CD1c-positive myeloid dendritic cell (primary cell): ENCODE measurements around the gene RCOR1.

Experiments
- DNase-seq: peaks from one replicate; pipeline ENCODE4 v3.0.0-alpha.2; 2016; ENCODE audit errors: extremely low spot score

Gene RCOR1

DNA sequence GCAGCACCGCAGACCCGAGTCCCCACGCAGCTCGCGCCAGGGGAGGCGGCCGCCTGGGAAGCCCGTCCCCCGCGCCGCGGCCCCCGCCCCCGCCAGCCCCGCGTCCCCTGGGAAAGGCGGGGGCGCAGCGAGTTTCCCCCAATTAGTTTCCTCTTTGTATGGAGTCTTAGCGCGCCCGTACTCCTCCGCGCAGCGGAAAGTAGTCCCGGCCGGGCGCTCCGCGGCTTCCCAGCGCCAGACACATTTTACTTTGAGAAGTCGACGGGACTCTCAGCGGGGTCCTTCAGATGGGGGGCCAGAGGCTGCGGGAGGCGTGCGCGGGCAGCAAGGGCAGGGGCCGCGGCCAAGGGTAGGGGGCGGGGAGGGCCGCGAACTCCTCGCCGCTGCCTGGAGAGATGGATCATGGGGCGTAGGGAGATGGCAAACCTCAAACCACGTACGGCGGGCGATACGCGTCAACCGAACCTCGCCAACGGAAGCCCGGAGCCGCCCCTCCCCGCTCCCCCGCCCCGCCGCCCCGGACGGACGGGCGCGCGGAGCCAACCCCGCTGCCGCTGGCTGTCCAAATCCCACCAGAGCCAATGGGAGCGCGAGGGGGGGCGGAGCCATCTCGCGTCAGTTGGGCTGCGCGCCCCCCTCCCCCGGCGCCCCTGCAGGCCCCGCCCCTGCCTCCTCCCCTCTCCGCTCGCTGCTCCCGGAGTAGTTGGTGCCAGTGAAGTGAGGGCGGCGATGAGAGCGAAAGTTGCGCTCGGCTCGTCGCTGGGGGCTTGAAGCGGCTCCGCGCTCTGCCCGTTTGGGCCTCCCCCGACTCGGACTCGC is at the start of gene RCOR1:
RCOR1 (plus strand) TSS at position 706 of the 819 bp plus-strand sequence. CDS start 238 bp downstream, outside the sequence.
- peak; percentile 99 for DNase-seq

DNA sequence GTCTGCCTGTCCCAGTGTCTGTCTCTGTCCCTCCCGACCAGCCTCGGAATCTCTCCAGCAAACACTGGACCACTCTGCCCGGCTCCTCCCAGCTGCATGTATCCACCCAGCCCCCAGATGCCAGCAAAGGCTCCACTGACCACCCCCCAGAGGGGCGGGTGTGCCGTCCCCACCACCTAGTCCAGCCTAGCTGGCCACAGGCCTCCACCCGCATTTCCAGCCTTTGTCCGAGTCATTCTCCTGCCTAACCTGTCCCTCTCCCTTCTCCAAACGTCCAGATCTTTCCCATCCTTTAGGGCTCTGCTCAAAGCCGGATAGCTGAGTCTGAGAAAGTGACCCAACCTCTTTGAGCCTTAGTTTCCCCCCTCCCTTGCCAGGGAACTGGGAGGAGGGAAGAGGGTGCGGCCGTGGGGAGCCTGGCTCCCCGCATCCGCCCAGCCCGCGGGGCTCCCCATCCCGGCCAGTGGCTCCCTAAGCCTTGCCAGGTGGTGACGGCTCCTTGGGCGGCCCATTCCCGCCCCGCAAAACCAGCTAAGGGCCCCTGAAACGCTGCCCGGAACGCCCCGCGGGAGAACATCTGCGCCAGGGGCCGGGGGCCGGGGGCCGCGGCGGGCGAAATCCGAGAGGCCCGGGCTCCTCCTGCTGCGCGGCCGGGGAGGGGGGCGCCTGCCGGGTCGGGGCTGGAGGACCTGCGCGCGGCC is 48.3 kb upstream of the RCOR1 start:
- no peak for DNase-seq

DNA sequence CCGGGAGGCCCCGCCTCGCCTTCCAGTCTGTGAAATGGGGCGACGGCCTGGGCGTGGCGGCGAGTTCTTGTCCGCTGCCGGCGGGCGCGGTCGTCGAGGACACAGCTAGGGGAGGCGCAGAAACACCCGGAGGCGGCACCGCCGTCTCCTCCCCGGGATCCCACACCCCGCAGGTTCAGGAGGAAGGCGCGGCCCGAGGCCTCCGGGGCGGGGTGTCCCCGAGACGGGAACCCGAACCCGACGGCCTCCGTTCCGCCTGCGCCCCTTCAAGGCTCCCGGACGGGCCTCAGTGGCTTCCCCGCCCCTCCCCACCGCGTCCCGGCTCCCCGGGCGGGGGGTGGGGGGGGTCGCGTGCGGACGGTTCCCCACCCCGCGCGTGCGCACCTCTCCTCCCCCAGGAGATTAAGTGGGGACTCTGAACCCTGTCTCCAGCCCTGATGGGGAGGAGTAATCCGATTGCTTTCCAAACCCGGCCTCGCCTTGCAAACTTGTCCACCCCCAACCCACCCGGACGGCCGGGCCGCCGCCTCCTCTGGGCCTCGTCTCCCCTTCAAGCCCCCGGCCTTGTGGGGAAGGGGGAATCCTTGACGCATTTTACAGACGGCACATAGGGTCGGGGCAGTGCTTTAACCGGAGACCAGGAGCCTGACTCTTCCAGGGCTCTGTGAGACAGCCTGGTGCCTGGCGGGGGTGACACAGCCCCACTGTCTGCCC is 47.5 kb upstream of the RCOR1 start:
- DNase-seq = peak; percentile 54

DNA sequence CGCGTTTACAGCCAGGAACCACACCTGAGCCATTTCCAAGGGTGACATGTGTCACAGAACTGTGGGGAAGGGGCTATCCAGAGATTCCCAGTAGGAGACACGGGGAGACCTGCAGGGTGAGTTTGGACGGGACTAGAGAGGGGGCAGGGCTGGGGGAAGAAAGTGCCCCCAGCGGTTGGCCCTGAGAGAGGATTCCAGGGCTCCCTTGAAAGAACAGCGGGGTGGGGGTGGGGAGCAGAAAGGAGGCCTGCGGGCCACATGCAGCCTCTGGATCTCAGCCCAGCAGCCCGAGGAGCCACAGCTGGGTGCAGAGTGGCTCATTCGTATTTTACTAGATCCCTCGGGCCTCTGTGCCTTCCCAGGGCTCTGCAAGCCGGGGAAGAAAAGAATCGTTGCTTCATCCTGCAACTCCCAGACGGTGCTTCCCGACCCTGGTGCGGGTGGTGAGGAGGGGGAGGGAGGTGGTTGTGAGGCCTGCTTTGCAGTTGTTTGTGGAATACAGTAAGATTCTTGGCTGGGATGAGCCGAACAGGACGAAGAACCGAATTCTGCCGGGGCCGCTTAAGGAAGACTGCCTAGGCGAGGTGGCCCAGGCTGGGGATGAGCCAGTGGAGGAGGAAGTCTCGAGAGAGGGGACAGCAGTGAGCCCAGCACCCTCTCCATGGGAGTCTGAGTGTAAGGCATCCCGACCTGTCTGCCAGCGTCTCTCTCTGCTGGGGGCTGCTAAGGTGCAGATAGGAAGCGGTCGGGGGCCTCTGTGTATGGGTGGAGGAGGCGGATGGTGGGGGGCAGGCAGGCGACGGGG is 46.8 kb upstream of the RCOR1 start:
- no peak for DNase-seq

DNA sequence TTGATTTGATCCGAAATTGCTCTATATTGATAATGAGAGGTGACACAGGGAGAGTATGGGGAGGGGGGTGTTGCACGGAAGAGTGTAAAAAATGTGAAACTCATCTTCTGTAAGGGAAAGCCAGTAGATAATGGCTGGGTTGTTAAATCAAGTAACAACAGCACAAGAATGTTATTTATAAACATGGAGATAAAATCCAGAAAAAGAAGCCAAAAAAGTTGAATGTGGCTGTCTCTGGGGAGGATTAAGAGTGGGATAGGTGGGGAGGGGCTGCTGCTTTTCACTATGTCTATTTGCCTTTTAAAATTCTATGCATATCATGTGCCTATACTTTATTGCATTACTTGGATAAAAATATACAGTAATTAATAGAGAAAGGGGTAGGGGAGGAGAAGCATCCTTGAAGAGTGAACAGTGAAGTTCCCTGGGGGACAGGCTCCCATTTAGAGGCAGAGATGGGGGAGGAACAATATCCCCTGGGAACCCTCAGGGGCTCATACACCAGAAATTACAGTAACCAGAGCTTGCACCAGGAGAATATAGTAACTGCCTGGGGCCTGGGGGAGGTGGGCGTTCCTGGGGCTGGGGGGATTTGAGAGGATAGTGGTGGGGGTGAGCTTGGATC is 43.7 kb upstream of the RCOR1 start:
- no peak for DNase-seq

DNA sequence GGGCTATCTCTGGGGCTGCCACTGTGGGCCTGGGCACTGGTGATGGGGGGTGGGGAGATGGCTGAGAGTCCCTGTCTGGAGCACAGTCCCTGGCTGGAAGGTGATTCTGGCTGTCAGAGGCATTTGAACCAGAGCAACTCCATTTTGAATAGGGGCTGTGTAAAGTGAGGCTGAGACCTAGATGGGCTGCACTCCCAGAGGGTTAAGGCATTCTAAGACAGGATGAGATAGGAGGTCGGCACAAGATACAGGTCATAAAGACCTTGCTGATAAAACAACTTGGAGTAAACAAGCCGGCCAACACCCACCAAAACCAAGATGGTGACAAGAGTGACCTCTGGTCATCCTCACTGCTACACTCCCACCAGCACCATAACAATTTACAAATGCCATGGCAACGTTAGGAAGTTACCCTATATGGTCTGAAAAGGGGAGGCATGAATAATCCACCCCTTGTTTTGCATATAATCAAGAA is 41.5 kb upstream of the RCOR1 start:
- DNase-seq = peak; percentile 38

DNA sequence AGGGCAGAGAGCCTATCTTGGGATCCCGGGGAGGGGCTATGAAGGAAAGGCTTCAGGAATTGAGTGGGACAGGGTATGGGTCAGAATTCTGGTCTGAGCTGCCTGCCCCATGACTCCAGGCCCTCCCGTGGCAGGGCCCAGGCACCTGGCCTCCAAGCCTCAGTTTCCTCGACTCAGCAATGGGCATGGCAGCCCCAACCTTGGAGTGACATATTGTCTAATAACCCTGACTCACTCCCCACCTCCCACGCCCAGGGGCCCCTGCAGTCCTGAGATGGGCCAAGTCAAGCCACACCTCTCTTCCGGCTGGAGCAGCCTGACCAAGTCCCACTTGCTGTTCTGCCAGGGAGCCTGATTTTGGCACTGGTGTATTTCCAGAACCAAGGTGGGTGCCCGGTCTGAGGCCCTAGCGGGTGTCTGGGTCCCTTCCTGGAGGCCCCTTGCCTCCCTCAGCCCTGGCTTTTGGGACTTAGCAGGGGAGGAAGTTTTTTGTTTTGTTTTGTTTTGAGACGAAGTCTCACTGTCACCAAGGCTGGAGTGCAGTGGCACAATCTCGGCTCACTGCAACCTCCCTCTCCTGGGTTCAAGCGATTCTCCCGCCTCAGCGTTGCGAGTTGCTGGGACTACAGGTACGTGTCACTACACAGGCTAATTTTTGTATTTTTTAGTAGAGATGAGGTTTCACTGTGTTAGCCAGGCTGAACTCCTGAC is 40.3 kb upstream of the RCOR1 start:
- peak; percentile 33 for DNase-seq

DNA sequence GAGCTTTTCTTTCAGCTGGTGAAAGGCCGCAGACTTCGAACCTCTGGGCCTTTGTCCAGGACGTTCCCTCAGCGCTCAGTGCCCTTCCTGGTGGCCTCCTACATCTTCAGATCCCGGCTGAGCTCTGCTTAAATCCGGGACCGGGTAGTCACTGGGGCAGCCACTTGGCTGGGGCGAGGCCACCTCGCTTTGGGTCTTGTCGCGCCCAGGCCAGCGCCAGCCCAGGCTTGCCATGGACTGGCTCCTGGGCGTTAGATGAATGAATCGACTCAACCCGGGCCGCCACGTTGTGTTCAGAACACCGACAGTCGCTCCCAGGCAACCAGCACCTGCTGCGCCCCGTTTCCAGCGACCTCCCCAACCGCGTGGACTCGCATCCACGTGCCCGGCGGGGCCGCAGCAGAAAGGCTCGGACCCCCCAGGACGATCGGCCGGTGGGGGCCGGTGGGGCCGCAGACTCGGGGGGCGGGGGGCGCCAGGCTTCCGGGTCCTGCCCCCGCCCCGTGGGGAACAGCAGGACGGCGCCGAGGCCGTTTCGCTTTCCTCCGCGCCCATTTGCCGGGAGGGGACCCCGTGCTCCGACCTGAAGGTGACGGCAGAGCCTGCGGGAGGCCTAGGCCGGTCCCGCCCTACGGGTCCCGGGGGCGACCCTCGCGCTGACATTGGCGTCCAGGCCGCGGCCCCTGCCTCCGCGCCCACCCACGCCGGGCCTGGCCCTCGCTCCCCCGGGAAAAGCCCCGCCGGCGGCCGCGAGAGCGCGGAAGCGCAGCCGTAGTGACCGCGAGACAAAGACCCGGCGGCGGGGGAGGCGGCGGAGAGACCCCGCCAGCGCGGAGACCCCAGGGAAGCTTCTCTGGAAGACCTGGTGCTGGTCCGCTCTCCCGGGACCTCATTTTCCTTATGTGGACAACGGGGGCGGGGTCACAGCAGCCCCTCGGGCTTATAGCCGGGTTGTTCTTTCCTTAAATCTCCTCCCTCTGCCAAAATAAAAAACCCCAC is 37.3 kb upstream of the RCOR1 start:
- peak; percentile 63 for DNase-seq

DNA sequence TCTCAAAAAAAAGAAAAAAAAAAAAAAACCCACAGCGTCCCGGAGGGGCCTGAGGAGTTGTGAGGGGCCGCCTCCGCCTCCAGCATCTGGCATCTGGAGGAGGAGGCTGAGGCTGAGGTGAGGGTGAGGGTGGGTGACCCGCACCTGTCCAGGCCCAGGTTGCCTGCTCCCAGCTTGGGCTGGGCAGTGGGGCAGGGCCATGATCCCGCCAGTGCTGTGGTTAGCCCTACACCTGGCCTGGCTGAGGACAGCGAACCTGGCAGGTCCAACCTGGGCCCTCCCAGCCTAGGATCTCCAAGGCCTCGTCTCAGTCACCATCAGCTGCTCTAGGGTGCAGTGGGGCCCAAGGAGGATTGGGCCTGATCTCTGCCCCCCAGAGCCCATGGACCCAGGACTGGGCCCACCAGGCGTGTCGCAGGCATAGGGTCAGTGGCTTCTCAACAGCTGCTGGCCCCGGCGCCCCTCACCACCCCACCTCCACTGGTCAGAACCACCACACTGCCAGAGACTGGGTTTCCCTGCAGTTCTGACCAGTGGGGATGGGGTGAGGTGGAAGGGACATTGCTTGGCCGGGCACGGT is 36.3 kb upstream of the RCOR1 start:
- DNase-seq = no peak

DNA sequence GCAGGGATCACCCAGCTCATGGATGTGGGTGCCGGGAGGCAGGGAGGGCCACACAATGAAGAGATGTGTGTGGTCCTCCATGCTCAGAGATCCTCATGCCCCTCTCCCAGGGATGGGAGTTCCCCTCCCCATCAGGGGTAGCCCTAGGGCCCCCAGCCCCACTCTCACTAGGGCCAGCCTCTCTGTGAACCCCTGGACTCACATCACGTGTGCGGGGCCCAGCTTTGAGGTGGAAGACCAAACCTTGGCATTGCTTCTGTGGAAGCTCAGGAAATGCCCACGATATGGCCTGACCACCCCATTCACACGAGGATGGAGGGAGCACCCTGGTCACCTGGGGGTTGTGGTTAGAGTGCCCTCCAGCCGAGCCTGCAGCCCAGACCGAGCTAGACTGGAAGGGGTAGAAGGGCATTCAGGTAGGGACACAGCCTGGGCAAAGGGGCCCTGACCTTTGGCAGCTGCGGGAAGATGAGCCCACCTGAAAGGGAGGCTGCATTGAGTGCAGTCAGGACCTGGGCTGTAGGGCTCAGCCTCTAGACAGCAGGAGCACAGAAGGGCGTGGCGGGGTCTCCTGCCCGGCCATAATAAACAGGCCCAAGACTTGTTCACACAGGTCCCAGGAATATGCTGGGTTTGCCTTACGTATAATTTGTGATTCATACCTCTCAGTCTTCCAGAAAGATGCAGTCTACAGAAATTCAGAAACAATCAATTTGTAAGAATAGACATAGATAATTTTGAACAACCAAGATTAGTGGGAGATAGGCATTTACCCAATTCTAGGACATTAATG is 34.8 kb upstream of the RCOR1 start:
- no peak for DNase-seq

DNA sequence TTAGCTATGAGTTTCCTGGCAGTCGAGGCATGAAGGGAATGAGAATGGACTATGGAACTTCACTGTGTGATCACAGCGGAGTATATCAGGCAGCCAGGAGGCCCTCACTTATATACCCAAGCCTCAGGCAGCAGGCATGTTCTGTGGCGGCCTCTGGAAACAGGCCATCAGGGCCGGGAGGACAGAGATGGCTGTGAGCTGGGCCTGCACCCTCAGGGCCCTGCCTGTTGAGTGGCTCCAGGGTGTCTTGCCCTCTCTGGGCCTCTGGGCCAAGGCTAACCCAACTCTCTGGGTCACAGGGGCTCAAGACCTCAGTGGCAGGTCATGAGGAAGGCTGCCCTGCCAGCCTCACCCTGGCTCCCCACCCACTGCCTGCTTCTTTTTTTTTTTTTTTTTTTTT is 33.9 kb upstream of the RCOR1 start:
- DNase-seq = no peak

DNA sequence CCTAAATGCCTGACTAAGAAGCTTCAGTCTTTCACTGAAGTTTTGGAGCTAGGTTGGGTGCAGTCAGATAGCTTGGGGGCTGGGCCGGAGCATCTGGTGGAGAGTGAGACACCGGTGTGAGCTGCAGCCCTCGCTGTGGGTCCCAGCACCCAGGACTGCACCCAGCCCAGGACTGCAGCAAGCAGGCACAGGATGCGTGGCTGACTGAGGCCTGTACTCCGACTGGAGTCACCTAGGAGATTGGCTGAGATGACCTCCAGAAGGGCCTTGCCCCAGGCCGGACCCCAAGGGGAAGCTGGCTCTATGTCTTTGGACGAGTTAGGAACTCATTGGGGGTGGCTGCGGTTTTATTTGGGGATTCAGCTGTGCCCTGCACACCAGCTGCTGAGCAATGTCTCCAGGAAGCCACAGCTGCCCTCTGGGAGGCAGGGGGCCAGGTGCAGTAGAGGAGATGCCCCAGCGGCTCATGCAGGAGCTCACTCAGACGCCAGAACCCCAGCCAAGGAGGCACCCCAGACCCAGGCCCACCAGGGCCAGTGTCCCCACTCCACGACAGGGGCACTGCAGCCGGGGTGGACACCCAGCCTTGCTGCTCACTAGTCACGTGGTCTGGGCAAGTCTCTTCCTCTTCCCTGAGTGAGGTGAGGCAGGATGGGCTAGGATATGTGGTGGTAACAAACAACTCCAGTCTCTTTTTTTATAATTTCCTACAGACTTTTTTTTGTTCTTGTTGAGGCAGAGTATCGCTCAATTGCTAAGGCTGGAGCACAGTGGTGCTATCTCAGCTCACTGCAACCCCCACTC is 31.8 kb upstream of the RCOR1 start:
- DNase-seq = no peak

DNA sequence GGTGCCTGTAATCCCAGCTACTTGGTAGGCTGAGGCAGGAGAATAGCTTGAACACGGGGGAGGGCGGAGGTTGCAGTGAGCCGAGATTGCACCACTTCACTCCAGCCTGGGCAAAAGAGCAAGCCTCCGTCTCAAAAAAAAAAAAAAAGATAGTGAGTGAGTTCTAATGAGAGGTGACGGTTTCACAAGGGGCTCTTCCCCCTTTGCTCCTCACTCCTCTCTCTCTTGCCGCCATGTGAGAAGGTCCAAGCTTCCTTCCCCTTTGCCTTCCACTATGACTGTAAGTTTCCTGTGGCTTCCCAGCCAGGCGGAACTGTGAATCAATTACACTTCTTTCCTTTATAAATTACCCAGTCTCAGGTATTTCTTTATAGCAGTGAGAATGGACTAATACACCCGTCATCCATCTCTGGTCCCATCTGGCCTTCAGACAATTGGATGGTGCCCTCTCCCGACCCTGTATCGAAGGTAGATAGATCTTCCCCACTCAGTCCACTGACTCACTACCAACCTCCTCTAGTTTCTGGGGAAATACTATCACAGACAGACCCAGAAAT is 27.0 kb upstream of the RCOR1 start:
- DNase-seq = peak; percentile 86

DNA sequence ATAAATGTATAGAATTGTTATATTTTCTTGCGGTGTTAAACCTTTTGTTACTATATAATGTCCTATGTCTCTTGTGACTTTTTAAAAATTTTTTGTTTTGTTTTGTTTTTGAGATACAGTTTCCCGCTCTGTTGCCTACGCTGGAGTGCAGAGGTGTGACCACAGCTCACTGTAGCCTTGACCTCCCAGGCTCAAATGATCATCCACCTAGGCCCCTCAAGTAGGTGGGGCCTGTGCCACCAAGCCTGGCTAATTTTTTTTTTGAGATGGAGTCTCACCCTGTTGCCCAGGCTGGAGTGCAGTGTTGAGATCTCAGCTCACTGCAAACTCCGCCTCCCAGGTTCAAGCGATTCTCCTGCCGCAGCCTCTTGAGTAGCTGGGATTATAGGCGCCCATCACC is 26.5 kb upstream of the RCOR1 start:
- no peak for DNase-seq

DNA sequence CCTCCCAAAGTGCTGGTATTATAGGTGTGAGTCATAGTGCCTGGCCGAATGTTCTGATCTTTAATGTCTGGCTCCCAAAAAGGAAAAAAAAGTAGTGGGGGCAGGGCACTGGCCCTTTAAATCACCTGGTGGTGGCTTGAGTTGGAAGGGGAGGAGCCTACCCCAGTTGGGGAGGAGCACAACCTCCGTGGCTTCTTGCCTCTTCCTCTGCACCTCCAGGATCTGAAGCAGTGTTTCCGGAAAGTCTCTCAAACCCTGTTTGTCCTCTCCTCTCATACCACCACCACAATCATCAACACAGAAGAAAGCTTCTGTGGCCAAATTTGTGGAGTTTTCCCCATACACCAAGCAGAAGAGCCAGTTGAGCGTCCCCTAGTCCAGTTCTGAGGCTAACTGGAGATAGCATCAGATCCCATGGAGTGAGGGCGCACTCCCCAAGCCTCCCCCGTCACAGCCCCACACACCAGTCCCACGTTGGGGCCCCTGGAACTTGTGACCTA is 24.3 kb upstream of the RCOR1 start:
- DNase-seq = no peak

DNA sequence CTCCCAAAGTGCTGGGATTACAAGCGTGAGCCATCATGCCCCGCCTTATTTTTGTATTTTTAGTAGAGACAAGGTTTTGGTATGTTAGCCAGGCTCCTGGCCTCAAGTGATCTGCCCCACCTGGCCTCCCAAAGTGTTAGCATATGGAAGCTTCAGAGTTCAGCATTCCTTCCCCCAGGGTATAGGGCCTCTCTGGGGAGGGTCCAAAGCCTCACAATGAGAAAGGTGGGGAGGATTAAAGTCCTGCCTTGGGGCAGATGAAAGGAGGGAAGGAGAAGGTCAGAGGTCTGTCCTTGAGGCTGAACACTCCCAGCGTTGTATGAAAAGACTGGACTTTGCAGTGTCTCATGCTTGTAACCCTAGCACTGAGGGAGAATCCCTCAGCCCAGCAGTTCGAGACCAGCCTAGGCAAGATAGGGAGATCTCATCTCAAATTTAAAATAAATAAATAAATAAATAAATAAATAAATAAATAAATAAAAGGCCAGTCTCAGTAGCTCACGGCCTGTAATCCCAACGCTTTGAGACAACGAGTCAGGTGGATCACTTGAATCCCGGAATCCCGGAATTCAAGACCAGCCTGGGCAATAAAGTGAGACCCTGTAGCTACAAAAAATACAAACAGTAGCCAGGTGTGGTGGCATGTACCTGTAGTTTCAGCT is 22.0 kb upstream of the RCOR1 start:
- no peak for DNase-seq
